SW 1271 (cell line): ENCODE data around the gene CABLES2.

Source experiments
- DNase-seq, 2 experiments: peaks; one replicate each; lab custom pipeline; 2025; lab: John Stamatoyannopoulos, UW

Gene CABLES2

DNA sequence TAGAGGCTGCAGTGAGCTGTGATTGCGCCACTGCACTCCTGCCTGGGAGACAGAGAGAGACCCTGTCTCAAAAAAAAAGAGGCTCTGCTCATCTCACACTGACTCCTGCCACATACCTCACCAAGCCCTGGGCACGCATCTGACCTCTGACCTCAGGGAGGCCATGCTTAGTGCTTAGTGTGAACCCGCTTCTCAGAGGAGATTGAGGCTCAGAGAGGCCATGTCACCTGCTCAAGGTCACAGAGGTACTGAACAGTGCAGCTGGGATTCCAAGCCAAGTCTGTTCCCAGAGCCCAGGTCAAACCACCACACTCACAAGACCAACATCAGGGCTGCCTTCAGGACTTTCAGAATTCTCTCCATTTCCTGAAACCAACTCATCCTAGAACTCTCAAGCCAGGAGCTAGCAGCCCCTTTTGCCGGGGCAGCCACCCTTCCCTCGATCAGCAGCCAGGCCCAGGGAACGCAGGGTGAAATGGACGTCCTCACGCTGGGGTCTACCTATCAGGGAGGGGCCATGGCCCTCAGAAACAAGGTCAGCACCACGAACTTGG lies 2.9 kb downstream of the CABLES2 start:
- no peak for DNase-seq

DNA sequence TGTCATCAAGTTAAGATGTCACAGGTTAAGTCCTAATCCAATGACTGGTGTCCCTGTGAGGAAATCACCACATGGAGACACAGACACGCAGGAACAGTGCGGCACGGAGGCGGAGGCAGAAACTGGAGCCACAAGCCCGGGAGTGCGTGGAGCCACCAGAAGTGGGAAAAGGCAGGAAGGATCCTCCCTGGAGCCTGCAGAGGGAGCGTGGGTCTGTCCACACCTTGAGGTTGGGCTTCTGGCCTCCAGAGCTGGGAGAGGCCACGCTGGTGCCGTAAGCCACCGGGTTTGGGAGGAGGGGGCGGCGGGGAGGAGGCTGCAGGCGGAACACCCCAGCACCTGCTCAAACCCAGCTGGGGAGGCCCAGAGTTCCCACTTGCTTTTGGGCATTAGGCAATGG lies 3.8 kb downstream of the CABLES2 start:
- DNase-seq: no peak

DNA sequence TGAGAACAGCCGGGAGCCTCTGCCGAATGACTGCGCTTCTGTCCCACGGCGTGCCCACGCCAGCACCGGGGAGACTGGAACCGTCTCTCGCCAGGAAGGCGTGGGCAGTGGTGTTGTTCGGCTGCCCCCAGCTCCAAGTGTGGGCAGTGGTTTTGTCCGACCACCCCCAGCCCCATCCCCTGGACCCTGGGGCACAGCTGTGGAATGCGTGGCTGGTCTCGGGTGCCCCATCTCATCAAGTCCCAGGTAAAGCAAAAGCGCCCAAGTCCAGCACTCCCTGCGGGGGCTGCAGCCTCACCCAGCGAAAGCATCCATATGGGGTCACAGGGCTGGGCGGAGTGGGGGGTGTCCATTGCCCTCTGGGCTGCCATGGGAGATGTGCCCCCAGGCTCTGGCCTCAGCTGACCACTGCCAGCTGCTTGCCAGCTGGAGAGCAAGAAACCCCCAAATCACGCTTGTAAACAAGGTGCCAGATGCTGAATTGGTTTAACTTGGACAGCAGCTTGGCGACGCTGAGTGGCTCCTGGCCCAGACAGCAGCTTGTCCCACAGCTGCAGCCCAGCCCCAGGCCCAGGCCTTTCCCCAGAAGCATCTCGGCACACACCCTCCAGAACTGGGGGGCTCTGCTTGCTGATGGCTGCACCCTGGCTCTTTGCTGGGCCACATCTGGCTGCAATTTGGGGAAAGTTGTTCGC lies 4.5 kb downstream of the CABLES2 start:
- no peak for DNase-seq

DNA sequence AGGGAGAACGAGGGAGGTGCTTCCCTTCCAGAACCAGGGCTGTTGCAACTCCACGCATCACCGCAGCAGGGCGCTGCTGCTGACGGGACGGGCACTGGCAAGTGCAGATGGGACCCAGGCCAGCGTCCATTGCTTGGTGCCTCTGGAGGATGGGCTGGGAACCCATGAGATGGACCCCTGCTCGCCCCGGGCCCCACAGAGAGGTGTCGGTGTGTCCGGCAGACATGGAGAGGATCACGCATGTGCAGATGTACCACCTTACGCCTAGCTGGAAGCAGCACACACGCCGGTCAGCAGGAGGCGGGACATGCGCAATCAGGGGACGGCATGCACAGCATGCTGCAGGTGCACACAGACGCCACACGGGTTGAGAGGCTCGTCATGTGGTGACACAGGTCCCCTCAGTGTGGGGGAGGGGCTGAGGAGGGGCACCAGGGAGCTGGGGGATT lies 5.7 kb downstream of the CABLES2 start:
- no peak for DNase-seq

DNA sequence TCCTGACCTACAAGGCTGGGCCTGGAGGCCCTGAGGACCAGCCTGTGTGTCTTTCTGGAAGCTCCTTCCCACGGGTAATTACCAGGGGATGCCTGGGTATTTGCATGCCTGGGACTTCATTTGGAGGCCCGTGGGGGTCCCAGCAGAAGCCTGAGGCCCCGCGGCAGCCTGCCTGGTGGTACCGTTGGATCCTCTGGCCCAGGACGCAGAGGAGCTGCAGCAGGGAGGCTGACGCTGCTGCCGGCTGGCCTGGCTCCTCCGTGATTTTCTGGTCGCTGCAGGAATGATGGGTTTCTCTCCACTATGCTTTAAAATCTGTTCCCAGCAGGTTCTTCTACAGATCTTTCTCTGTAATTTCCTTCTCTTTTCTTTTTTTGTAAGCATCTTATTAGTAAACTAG lies 6.5 kb downstream of the CABLES2 start:
- no peak for DNase-seq

DNA sequence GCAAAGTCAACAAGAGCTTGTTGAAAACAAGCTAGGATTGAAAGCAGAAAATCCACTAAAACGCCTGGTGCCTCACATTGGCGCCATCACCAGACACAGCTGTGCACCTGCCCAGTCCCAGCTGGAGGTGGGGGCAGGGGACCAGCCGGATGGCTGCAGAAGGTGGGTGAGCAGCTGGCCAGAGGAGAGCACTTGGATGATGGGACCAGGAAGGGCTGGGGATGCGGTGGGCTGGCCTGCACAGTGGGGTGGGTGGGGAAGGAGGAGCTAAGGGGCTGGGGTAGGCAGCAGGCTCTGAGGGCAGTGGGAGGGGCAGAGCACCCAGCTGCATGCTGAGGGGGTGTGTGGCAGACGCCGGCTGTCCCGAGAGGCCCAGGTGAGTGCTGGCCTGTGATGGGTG lies 7.1 kb downstream of the CABLES2 start:
- no peak for DNase-seq

DNA sequence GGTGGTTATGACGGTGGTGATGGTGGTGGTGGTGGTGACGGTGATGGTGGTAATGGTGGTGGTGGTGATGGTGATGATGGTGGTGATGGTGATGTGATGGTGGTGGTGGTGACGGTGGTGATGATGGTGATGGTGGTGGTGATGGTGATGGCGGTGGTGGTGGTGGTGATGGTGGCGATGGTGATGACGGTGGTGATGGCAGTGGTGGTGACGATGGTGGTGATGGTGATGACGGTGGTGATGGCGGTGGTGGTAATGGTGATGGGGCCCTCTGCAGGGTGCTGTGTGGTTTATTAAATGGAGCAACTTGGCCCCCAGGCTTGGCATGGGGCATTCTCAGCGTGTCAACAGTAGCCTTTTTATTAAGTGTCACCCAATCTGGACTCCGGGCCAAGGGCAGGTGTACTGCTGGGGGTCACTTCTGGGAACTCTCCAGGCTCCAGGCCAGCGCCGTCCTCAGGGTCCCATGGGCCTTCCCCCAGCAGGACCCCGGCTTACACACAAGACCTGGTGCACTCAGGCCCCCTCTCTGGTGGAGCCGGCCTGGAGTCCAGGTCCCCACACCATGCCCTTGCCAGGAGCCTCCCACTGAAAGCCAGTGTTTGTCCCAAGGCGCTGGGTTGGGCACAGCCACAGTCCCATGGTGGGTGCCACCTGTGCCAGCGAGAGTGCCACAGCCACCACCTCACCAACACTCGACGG lies 8.8 kb downstream of the CABLES2 start:
- DNase-seq: no peak

DNA sequence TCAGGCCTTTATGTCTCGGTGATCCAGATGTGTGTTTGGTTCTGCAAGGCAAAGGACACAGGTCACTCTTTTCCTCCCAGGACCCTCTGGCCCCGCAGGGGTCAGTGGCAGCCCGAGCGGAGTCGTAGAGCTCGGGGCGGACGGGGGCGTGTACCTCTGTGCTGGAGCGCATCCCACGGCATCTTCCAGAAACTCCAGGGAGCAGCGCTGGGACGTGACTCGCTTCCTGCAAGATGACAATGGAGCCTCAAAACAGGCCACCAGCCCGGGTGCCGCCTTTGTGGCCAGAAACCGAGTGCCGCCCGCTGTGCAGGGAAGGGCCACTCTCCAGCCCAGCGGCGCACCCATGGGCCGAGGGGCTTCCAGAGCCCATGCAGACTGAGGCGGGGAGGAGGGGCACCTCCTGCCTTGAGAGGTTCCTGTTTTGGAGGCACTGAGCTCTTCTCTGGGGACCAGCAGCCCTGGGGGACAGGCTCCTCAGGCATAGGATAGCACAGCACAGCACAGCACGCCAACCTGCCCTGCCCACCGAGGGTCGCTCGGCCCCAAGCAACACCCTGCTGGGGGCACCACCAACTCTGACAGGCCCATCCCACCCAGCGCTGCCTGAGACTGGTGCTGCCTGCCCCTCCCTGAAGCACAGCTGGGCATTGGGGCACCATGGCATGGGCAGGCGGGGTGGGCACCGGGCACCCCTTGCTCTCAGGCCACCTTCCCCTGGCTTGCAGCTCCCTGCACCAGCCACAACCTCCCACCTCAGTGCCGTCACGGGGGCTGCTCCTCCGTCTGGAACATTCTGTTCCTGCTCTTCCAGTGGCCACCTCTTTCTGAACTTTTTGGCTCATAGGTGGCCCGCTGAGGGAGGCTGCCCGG lies 10.5 kb downstream of the CABLES2 start:
- no peak for DNase-seq

DNA sequence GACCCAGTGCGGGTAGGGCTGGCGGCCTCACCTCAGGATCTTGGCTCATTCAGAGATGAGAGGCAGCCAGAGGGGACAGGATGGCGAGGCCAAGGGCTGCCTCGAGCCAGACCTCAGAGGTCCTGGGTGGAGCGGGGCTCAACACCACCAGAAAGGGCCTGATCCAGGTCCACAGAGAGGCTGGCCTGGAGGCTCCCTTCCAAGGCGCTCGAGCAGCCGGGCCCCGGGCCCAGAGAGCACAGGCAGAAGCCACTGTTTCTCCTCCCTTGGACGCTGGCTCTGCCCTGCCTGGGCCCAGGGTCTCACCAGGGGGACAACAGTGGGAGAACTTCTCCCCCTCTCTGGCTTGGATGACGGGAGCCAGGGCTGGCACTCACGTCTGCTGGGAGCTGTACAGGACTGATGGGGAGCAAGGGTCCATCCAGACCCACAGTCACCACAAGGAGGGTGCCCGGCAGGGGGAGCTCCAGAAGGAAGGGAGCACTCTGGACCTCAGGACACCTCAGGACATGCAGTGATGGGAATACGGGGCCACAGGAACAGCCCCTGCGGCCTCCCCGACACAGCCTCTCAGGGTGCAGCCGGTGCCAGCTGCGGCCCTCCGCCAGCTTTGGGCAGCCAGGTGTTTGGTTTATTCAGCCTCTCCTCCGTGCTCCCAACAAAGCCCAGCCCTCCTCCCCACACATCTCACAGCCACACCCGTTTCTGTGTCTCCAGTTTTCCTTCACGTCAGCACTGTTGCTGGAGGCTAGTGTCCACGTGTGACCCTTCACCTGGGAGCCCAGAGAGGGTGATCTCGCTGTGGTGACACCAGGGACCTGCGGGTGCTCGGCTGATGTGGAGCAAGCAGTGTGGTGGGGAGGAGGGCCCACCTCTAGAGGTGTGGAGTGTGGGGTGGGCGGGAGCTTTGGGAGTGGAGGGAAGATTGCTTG lies 11.5 kb downstream of the CABLES2 start:
- DNase-seq: no peak

DNA sequence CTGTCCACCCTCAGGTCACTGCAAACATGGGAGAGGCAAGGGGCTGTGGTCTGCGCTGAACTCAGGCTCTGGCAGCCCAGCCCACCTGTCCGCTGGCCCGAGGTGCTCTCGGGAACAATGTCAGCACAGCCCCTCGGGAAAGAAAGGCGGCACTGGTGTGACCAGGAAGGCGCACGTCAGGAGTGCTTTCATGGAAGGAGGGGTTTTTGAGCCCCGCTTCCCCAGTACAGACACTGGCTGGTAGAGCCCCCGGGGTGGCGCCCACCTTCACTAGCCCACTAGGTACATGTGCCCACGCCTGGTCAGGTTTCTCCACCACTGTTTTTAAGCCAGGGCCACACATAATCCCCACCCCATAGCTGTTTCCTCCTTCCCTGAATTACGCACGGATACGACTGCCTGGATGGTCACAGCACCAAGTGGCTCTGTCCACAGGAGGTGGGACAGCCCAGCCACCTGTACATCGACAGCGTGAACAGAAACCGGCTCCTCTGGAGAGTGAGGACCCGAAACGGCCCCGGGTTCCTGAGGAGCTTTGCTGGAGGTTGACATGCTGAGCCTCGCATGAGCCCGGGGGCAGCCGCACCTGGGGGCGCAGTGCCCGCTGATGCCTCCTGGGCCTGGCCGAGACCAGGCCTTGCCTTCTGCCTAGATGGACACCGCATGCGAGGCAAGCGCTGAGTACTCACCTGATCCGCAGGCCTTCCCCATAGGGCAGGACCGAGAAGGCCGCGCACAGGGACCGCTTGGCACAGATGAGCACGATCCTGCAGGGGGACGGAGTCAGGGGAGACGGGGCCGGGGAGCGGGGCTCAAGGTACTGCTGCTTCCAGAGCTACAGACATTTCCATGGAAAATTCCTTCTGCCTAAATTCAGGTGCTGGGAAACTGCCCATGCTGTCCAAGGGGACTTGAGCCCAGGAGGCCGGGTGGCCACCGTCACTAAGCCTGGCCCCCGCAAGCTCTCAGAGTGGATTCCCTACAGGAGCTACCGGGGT lies 12.5 kb downstream of the CABLES2 start:
- DNase-seq: no peak

DNA sequence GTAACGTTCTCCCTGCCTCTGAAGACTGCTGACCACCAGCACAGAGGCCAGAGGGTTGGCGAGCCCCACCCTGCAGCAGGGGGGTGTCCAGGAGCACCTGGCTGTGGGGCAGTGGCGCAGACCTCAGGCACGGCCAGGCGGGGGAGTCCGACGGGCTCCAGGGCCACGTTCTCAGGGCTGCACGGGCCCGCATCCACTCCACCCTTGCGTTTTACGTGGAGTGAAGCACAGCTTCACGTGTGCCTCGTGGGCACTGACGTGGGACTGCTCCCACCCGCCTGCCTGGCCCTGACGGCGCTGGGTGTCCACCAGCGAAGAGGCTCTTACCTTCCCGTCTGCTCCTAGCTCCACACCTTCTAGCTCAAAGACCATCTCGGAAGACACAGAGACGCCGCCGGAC lies 13.3 kb downstream of the CABLES2 start:
- no peak for DNase-seq

DNA sequence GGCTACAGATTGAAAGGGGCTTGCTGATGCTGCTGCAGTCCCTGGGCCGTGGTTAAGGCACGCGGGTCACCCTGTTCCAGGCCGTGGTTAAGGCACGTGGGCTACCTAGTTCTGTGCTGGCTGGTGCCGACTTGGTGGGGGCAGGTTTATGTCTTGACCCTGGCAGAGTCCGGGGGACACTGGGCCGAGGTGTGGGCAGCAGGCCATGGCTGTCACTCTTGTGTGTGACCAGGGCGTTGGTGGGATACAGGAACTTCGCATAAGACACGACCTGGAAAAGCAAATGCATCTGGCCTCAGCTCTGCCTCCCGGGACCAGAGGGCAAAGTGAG lies 13.8 kb downstream of the CABLES2 start:
- DNase-seq: no peak

DNA sequence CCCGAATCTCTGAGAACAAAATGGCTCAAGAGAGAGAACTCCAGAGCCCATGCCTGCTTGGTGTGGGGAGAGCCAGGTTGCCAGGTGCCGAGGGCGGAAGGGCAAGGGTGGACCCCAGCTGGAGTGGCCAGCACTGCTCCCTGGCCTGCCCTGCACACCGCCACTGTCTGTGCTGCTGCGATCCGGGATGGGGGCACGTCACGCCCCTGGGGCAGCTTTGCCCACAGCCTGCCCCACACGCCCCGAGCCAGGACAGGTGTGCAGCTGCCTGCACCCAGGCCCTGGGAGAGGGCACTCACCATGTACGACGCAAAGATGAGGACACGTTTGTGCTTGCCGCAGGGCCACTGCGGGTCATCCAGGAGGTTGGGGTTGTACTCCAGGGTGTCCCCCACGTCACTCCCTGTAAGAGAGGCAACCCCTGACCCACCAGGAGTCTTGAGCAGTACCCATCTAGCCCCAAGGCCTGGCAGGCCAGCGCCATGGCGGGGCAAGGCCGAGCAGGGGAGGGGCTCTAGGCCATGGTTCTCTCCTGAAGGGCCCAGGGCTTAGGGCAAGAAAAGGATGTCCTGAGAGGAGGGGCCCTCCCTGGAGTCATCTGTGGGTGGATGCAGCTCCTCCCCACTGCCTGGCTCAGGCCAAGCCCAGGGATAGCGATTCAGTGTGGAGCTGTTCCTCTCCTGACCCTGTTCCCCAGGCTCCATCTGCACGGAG lies 14.3 kb downstream of the CABLES2 start:
- no peak for DNase-seq

DNA sequence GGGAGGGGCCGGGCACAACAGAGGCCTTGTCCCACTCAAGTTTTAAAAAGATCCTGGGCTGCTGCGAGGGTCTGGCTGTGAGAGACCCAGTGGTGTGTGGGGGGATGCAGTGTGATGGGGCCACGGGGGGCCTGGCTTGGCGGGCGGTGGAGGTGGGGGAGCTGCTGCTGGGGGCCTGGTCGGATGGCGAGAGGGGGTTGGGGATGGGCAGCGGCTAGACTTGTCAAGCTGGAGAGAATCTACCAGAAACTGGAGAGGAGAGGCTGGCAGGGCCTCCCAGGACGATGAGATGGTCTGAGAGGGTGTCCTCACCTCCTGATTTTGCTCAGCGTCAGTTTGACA lies 15.0 kb downstream of the CABLES2 start:
- DNase-seq: no peak

DNA sequence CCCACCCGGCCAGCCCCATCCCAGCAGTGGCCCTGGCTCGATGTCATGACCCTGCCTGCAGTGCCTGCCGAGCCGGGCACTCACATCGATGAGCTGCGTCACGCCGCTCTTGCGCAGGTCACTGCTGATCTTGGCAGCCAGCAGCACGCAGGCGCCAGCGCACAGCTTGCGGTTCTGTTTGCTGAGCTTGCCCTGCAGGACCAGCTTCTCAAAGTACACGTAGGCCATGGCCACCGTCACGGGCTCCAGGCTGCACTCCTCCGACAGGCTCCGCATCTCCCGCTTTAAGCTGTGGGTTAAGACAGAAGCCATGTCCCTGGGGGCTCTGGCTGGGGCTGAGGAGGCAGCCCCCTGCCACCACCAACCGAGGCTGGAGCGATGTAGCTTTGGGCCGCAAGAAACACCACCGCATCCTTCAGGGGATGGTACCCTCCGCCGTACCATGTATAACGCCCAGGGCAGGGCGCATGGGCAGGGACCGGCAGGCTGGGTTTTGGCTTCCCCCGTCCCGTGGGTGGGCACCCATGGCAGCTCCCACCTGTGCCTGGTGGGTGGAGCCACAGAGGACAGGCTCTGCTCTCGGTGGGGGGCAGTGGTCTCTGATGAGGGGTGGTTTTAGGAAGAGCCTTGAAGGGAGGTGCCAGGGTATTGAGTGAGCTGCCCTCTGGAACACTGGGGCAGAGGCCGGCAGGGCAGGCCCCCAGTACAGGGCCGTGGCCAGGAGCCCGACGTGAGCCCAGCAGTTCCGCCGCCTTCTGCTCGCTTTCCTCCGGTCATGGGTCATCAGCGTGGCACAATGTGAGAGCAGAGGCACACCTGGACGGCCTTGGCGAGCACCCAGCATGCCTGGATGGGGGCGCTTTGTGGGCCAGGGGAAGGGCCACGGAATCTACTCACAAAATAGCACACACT lies 15.7 kb downstream of the CABLES2 start:
- DNase-seq: no peak

DNA sequence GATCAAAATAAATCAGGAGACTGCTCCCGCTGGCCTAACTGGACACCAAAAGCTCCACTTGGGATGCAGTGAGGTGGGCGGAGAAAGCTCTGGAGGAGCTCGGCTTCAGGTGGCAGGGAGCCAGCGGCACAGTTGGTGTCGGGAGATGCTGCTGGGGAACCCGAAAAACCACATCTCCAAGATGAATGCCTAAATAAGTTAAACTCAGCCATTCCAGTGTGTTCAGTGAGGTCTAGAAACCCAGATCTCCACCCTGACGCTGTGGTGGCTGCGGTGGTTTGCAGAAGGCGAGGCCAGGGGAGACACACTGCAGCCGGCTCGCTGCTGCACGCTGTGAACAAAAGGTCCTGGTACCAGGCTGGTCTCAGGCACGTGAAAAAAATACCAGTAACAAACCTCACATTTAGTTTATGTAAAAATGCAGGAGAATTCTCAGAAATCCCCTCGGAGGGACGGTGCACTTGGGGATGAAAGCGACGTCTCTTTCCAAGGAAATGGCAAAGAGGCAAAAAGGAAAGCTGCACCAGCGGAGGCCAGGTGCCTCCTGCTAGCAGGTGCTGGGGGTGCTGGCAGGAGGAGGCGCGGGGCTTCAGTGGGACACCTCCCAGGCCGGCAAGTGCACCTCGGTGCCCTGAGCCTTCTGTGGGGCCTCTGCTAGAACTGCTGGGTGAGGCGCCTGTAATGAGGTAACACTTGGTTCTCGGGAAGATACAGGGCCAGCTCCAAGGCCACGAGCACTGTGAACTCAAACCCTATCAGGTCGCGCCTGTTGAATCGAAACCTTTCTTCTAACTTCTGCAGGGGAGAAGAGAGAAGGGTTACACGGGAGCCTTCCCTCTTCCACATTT lies 16.5 kb downstream of the CABLES2 start:
- no peak for DNase-seq

DNA sequence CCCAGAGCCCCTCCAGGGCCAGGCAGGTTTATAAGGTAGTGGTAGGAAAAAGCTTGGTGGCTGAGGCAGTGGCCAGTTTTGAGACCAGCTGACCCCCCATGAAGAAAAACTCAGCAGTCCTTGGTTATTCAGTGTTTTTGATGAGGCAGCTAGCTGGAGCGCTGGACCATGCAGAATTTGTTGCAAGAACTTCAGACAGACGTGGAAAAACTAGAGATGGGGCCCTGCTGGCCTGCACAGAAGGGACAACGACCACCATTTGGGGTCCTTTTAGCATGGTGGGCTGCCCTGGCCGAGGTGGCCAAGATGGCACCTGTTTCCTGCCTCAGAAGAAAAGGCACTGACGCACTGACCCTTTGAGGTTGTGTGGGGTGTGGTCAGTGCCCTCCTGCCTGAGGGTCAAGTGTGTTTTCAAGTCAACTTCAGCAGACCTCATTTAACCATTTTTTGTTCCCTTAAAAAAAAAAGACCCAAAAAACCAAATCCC lies 17.4 kb downstream of the CABLES2 start:
- no peak for DNase-seq
